UCSD-AML1 (cell line): Measurements from ENCODE around the gene ANKRD31.

Source experiments
- DNase-seq: peaks from one replicate; lab custom pipeline; 2025; ENCODE audit not compliant: unreplicated experiment; lab: John Stamatoyannopoulos, UW

ANKRD31 gene

DNA sequence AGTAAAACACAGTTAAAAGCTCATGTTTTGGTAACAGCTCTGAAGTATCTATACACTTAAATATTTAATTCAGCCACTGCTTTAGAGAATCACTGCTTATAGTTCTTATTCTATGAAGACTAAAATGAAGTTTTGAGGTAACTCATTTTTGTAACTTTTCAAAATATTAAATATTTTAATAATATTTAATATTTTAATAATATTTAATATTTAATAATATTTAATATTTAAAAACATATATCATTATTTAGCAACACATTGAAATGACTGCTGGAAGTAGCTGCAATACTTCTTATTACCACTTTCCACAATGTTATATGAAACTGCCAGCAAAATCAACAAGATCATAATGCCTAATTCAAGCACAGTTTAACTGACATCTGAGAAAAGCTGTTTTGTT lies 165.6 kb downstream of the ANKRD31 start:
- no peak for DNase-seq

- DNase-seq, result no peak
Measured at GRCh38 chr5:75067434-75067833, 169.2 kb downstream of the ANKRD31 start.

- DNase-seq, result no peak
Measured at GRCh38 chr5:75062925-75063531, 173.7 kb downstream of the ANKRD31 start.

DNA sequence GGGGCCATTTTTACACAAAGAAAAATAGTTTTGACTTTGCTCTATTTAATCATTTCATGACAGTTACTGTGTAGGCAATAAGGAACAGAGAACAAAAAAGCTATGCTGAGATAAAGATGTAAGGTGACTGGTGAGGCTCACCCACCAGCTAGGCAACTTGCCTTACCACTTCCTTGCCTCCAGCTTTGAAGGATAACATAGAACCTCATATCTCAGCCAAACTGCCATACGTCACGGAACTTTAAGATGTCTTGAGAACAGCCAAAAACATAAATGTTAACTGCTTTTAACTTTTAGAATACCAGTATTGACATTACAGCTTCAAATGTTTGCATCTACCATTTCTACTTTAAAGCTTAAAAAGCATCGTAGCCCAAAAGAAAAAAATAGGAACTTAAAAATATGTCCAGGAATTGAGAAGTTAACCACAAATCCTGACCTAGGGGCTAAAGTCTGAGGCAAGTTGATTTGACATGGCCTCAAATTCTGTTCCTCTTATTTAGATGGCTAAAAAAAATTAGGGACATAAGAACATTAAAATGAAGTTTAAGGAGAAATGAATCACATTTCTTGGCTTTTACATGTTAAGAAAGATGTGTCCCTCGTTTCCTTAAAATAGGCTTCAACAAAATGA lies 176.6 kb downstream of the ANKRD31 start:
- no peak for DNase-seq

DNA sequence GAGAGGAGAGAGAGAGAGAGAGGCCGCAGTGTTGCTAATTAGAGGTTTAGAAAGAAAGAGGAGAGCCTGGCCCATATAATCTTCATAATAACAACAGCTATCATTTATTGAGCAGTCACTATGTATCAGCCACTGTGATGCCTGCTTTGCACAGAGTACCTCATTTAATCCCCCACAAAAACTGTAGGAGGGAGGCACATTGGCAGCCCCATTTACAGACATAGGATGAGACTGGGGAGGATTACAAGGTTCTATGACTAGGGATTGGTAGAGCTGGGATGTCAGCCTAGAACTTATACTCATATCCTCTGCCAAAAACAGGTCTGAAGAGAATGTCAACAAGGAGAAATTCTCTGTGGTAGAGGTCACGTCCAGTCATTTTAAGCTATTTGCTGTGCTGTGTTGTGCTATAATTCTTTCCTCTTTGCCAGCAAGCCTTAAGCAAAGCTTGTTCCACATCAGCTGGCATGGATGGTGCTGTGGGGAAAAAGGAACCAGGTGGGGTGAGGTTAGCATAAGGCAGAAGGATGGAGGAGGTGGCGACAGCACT lies 177.6 kb downstream of the ANKRD31 start:
- DNase-seq, result no peak

DNA sequence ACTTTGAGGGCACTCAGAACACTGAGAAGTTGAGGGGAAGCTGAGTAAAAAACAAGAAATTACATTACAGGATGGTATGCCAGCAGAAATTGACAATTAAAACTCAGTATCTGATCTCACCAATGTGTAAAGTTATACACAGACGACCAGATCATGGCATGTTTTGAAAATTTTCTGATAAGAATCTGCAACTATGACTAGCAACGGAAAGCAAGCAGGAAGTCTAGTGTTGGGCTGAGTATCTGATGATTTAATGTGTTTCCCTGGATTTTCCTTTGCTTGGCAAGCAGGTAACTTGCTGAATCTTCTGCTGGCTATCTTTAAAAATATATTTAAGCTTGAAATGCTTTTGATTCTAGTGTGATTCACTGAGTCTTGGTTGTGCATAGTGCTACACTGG lies 179.1 kb downstream of the ANKRD31 start:
- no peak for DNase-seq

GRCh38 chr5:75055727-75056144 lies 180.9 kb downstream of the ANKRD31 start:
- DNase-seq, result no peak

DNA sequence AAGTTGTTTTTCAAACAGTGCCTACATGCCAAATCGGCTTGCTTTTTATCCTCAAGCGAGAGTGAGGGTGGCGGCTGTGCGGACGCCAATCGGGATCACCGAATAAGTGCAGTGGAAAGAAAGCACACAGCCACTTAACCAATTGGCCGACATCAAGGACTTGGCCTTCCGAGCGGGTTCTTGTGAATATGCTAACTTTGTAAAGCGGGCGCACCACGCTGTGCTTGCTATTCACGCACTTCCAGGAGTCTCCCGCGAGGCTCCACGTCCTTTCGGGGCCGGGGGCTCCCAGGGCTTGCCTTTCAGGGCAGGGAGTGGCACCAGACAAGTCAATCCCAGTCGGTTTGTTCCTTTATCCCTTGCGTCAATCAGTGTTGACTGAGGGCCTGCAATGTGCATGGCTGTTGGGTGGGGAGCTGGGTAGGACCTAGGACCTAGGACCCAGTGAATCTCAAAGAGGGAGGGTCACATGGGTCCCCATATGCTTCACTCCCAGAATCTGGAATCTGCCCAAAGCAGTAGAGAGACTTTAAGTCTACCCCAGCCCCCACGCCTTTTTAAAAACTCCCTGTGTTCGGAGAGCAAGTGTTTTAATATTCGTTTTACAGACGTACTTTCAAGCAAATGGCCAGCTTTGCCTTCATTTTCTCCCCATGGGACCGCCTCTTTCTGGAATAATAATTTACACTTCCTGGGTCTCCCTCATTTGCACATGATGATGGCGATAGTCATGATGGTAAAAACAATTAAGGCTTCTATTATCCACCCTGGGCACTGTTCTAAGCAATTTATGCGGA lies 182.3 kb downstream of the ANKRD31 start:
- no peak for DNase-seq

- peak; percentile 82 for DNase-seq
Measured at GRCh38 chr5:75053304-75054133, 183.2 kb downstream of the ANKRD31 start.

GRCh38 chr5:75053054-75053303 lies 183.7 kb downstream of the ANKRD31 start:
- no peak for DNase-seq

DNA sequence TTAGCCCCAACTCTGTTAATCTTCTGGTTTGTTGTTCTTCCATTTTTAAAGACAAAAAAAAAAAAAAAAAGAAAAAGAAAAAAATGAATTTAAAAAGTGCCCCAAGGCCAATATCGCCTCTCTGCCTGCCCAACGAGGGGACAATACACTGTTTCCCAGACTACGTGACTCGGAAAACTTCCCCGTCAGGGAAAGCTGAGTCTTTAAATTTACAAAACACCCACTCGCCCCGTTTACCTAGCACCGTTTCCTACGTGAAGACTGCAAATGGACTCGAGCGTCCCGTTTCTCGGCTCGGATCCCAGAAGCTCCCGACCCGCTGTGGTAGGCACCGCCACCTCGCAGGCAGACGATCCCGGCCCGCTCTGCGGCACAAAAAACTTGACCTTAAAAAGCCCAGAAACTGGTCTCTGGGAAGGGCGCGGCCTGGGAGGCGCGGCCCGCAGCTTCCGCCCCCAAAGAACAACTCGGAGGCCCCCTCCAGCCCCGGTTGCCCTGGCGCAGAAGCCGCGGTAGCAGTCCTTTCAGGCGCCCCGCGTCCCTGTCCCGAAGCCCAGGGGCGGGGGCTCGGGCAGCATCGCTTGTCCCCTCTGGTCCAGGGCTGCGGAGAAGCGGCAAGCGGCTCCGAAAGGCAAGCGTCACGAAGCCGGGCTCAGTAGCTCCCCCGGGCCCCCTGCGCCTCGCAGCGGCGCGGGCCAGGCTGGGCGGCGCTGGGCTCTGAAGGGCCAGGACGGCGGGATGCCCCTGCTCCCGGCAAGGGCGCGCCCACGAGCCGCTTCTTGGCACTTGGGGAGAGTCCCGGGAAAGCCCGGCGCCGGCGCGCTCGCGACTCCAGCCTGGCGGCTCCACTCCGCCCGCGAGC lies 184.3 kb downstream of the ANKRD31 start, which contains the start of gene GCNT4:
Gene GCNT4 (minus strand): TSS at position 367 of the 862 bp plus-strand sequence. CDS start 22,521 bp downstream, outside the sequence.
- DNase-seq, result peak; percentile 72

GRCh38 chr5:75051217-75051751 lies 185.4 kb downstream of the ANKRD31 start:
- no peak for DNase-seq

- DNase-seq, result peak; percentile 35
Measured at GRCh38 chr5:75050415-75050814, 186.3 kb downstream of the ANKRD31 start.

GRCh38 chr5:75049456-75050351 lies 187.0 kb downstream of the ANKRD31 start:
- DNase-seq, result peak; percentile 54

GRCh38 chr5:75048457-75048953 lies 188.2 kb downstream of the ANKRD31 start:
- DNase-seq, result no peak

DNA sequence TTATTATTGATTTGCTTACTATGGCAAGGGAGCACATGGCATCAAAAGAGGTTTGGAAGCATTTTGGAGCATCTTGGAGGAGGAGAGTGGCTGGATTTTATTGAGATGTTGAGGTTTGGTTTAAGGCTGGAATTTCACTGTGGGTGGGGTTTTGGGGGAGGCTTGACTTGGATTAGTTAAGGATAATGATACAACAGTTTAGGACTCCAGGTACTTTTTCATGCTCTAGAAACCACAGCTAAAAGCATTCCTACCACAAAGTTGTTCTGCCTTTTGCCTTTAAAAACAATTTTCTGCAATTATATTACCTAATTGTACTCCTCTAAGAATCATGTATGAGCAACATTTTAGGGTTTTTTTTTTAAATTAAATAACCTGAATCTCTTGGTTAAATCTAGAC lies 189.3 kb downstream of the ANKRD31 start:
- no peak for DNase-seq

DNA sequence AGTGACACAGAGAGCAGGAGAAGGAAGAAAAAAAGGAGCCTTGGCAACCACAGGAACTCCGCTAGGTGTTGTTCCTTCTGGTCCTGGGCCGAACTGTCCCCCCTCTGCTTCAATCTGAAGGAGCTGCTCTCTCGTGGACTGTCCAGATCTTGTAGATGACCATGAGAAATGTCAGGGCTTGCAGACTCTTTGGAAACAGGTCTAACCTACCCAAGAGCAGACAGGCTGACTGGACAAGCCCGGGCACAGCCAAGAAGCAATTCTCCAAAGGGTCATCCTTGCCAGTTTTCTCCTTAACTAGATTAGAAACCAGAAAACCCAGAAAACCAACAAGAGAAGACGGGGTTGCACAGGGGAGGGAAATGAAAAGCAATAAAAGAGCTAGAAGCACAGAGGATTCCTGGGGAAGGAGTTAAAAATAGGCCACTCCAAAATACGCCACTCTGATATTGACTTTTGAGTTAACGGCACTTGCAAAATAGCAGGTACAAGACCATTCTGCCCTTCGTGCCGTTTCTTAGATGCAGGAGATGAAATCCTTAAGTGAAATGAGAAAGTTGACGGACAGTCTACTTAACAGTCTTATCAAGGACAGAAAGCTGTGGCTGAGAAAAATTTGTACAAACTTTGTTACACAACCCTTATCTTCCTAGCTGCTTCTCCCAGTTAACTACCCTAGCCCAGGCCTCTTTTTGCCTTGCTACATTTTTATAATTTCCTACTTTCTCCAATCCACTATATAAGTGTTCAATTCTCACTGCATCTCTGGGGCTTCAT lies 190.1 kb downstream of the ANKRD31 start:
- DNase-seq, result no peak

GRCh38 chr5:75045071-75045470 lies 191.6 kb downstream of the ANKRD31 start:
- no peak for DNase-seq
